ENCODE data around the gene SARM1.
"Not testable (repeated sequence)": the region's sequence is repeated elsewhere in the genome, so short reads cannot be mapped to it uniquely, and the experiment has no call there.

Gene SARM1

DNA sequence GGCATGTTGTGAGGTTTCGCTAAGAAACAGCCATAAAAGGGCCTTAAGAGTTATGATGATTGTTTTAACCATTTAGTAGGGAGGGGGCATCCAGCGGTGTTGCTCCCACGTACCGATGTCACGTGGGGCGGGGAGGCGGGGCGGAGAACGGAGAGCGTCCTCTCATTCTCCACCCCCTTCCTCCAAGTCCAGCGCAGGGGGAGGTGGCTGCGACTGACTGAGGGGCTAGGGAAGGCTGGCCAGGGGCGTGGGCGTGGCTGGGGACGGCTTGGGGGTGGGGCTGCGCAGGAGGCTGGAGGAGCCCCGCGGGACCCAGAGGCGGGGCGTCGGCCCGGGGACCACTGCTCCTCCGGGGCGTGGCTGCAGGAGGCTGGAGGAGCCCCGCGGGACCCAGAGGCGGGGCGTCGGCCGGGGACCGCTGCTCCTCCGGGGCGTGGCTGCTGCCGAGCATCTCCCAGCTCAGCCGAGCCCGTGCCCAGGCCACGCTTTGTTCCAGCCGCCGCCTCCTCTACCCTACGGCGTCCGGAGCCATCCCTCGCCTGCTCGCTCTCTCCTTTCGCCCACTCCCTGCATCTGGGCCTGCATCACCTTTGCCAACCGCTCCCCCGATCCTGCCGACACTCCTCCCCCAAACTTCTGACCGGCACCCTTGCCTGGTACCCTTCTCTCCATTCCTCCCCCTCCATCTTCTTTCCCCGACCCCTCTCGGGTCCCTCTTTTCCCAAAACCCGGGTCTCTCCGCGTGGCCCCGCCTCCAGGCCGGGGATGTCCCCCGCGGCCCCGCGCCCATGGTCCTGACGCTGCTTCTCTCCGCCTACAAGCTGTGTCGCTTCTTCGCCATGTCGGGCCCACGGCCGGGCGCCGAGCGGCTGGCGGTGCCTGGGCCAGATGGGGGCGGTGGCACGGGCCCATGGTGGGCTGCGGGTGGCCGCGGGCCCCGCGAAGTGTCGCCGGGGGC lies at the start of gene SARM1:
TSS of gene SARM1 (plus strand) at position 450 of the 958 bp plus-strand sequence. CDS start at position 789, 339 bp downstream.
- in situ Hi-C loops (cut with HindIII; ENCODE audit: low sequenced_read_pairs): no loop called here

- in situ Hi-C loops (cut with HindIII; ENCODE audit: low sequenced_read_pairs): no loop called here
Observed at GRCh38 chr17:28324267-28324745, 47.2 kb upstream of the SARM1 start.

- in situ Hi-C loops (cut with HindIII; ENCODE audit: low sequenced_read_pairs): no loop called here
Observed at GRCh38 chr17:28324781-28325180, 46.7 kb upstream of the SARM1 start.

GRCh38 chr17:28325211-28325610 lies 46.3 kb upstream of the SARM1 start:
- in situ Hi-C loops (cut with HindIII; ENCODE audit: low sequenced_read_pairs): no loop called here

GRCh38 chr17:28326114-28326513 lies 45.4 kb upstream of the SARM1 start:
- in situ Hi-C loops (cut with HindIII; ENCODE audit: low sequenced_read_pairs): no loop called here

- in situ Hi-C loops (cut with HindIII; ENCODE audit: low sequenced_read_pairs): no loop called here
Observed at GRCh38 chr17:28327031-28327607, 44.4 kb upstream of the SARM1 start.

DNA sequence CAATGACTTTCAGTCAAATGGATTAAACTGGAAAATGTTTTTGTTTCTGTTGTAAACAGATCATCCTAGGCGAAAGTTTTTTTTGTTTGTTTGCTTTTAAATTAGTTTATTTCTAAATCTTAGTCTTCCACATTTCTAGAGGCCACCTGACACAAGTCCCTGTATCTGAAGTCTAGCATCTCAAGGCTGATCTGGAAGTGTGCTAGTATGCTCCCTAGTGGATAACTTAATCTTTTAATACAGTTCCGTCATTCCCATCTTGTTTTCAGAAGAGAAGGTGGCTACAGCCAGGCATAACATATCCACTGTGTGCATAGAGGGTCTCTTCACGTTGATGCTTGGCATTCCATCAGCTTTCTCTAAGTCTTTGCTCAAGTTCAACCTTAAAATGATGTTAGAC lies 43.8 kb upstream of the SARM1 start:
- in situ Hi-C loops (cut with HindIII; ENCODE audit: low sequenced_read_pairs): no loop called here

DNA sequence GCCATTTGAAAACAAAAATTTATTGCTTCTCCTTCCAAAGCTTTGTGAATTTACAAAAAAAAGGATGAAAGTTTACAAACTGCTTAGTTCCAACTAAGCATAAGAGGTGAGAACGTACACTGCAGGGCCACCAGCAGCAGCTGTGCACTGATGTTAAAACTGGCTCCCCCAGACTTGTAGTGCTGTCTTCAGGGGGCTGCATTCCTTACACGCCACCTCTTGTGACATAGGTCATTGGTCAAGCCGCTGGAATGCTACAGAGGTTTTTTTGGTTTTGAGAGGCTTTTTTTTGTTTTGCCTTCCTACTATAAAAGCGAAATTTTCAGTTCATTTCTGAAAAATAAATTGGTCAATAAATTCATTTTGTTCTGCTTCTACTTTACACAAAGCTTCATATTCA lies 43.2 kb upstream of the SARM1 start:
- in situ Hi-C loops (cut with HindIII; ENCODE audit: low sequenced_read_pairs): no loop called here

- in situ Hi-C loops (cut with HindIII; ENCODE audit: low sequenced_read_pairs): no loop called here
Observed at GRCh38 chr17:28330671-28331070, 40.8 kb upstream of the SARM1 start.

DNA sequence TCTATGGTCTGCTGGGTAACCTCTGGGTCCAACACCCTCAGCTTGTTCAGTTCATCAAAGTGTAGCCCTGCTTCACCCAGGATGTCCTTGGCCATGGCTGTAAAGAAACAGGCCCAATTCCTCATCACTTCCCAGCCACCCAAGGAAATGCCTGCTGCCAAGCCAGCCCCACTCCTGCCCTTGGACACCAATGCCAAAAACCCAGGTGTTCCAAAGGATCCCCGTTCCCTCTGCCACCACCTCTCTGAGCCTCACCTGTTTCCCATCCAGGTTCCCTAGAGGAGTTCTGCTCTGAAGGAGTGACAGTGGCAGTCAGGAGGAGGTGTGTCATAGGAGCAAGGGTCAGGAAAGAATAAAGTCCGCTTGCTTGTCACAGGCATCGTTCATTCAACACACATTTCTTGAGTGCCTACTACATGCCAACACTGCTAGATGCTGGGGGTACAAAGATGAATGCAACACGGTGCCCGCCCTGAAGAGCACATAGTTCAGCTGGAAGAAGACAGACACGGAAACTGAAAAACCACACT lies 39.5 kb upstream of the SARM1 start:
- in situ Hi-C loops (cut with HindIII; ENCODE audit: low sequenced_read_pairs): no loop called here

- in situ Hi-C loops (cut with HindIII; ENCODE audit: low sequenced_read_pairs): no loop called here
Observed at GRCh38 chr17:28333083-28333746, 38.3 kb upstream of the SARM1 start.

- in situ Hi-C loops (cut with HindIII; ENCODE audit: low sequenced_read_pairs): no loop called here
Observed at GRCh38 chr17:28334171-28334570, 37.3 kb upstream of the SARM1 start.

DNA sequence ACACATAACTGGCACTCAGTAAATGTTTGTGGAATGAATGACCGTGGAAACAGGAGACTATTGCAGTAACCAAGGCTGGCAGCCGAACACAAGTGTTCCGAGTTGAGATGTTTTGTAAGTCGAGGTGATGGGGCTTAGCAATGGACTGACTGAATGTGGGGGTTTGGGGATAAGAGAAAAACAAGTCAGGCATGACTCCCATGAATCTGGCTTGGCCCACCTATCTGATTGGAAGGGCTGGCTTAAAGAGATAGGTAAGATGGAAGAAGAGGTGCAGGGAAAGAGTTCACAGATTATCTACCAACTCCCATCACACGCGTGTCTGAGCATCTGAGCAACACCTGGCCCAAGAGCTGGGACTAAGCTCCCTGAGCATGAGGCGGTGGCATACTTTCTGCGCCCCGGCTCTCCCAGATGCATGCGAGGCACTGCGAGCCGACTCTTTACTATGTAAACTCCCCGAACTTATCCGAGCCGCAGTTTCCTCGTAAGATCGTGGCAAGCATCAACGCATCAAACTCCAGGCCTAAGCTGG lies 36.8 kb upstream of the SARM1 start:
- in situ Hi-C loops (cut with HindIII; ENCODE audit: low sequenced_read_pairs): no loop called here

- in situ Hi-C loops (cut with HindIII; ENCODE audit: low sequenced_read_pairs): no loop called here
Observed at GRCh38 chr17:28335201-28335958, 36.1 kb upstream of the SARM1 start, which contains the start of the genes IFT20 and TNFAIP1. TSS of gene IFT20 (minus strand) at chr17:28335472. CDS start at chr17:28331985, 3,487 bp downstream. TSS of gene TNFAIP1 (plus strand) at chr17:28335761. CDS start at chr17:28339522, 3,761 bp downstream.

DNA sequence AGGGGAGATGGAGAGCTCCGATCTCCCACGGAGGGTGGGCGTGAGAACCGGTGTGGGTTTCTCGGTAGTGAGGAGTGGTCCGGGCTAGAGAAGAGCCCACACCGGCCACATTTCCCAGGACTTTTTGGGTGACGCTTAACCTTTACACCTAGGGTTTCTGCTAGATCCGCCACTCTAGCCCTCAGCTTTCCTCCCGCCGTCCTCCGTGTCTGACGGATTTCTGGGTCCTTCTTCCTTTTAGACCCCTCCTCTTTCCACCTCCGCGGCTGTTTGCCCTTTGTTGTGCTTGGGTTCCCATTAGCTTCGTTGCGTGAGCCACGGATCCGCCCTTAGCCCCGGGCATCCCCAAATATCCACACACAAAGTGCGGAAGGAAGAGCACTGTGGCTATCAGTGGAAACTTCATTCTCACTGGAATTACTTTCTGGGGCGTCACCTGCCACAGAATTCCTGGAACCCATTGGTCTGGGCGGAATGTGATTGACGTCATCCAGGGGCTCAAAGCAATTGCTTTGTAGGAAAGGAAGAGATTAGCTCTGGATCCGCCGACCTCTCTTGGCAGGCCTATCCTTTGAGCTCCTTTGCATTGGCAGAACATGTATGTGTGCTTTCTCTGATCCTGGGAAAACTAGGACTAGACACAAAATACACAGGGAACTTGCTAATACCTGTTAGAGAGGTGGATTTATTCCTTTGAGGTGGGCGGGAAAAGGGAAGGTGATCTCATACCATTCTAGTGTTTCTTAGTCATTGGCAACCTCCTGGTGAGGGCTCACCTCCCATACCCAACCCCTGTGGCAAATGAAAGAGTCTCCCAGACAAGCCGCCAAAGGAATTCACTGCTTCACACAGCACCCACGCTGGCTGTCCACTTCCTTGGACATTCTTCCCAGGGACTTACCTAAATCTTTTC lies 35.3 kb upstream of the SARM1 start:
- in situ Hi-C loops (cut with HindIII; ENCODE audit: low sequenced_read_pairs): no loop called here

GRCh38 chr17:28338056-28338768 lies 33.3 kb upstream of the SARM1 start:
- in situ Hi-C loops (cut with HindIII; ENCODE audit: low sequenced_read_pairs): no loop called here

DNA sequence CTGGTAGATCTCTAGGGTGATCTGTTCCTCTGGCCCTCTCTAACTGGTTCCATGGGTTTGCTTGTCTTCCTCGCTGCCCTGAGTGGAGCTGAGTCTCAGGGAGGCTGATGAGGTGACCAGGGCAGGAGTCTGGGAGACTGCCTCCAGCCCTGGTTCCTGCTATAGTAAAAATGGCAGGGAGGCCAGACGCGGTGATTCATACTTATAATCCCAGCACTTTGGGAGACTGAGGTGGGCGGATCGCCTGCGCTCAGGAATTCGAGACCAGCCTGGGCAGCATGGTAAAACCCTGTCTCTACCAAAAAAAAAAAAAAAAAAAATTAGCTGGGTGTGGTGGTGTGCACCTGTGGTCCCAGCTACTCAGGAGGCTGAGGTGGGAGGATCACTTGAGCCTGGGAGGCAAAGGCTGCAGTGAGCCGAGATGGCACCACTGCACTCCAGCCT lies 32.7 kb upstream of the SARM1 start:
- in situ Hi-C loops (cut with HindIII; ENCODE audit: low sequenced_read_pairs): not testable (repeated sequence)

DNA sequence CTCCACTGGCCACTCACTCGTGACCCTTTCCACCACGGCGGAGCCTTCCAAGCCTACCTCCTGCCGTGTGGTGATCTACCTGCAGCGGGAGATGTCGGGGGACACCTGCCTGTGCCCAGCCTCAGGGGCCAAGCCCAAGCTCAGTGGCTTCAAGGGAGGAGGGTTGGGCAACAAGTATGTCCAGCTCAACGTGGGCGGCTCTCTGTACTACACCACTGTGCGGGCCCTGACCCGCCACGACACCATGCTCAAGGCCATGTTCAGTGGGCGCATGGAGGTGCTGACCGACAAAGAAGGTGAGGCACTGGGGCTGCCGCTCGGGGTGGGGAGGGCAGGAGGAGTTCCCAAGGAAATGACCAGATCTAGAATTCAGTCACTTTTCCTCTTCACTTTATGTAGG lies 32.1 kb upstream of the SARM1 start:
- in situ Hi-C loops (cut with HindIII; ENCODE audit: low sequenced_read_pairs): no loop called here
